ENCODE data around the gene ERN1.

DNA sequence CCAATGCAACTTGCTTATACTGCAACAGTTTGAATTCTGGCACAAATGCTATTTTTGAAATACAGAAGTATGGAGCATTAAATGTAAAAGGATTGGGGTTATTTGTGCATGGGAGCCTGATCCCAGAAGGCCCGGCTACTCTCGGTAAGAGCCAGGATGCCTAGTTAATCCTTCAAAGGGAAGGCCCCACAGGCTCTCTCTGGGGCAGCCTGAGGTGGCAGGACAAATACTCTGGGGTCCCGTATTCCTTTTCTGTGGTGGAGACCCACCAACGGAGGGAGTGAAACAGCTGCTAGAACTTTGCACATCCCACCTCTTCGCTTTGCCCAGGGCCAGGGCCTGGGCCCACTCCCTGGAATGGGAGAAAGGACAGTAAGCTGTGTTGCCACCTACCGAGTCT is 30.4 kb downstream of the ERN1 start:
- TF ChIP-seq, protein P1, sequence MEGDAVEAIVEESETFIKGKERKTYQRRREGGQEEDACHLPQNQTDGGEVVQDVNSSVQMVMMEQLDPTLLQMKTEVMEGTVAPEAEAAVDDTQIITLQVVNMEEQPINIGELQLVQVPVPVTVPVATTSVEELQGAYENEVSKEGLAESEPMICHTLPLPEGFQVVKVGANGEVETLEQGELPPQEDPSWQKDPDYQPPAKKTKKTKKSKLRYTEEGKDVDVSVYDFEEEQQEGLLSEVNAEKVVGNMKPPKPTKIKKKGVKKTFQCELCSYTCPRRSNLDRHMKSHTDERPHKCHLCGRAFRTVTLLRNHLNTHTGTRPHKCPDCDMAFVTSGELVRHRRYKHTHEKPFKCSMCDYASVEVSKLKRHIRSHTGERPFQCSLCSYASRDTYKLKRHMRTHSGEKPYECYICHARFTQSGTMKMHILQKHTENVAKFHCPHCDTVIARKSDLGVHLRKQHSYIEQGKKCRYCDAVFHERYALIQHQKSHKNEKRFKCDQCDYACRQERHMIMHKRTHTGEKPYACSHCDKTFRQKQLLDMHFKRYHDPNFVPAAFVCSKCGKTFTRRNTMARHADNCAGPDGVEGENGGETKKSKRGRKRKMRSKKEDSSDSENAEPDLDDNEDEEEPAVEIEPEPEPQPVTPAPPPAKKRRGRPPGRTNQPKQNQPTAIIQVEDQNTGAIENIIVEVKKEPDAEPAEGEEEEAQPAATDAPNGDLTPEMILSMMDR (IDR thresholded peaks at IDR 0.05 in 4 of 5, conservative IDR thresholded peaks at IDR 0.05 in 1 of 5): no peak
- no peak for TF ChIP-seq POLR2A (IDR thresholded peaks at IDR 0.05)

Measured in gastrocnemius medialis (tissue), 4 donors.